SK-N-SH (cell line): ENCODE data around the gene NTMT1. TPM values are rescaled to one million over a fixed set of nuclear protein-coding genes. Genes with fewer than 3 reads are reported as not detected.

ENCODE experiments used
- CTCF ChIA-PET: fragments of 300-600, 350-600 bp; formaldehyde crosslinking; extraction: SDS; loops from one replicate; lab custom pipeline; 2021; lab: Yijun Ruan, JAX
- POLR2A ChIA-PET: fragments of 350-600 bp; sonication (Branson Sonifier 250); formaldehyde crosslinking; extraction: SDS; loops from one replicate; lab custom pipeline; 2020; ENCODE audit warnings: antibody characterized with exemption, inconsistent platforms; lab: Yijun Ruan, JAX
- DNase-seq: peaks from one replicate; pipeline ENCODE4 v3.0.0; 2012
- H2AFZ ChIP-seq: fragments of 200-600 bp; sonication (generic); 2 replicates; pipeline ENCODE4 v1.8.1; 2016; ENCODE audit warnings: antibody characterized with exemption, mild to moderate bottlenecking, low read depth
- H3F3A ChIP-seq: fragments of 200-600 bp; sonication (generic); replicated peaks from 2 replicates; pipeline ENCODE3; 2016; ENCODE audit warnings: antibody characterized with exemption, mild to moderate bottlenecking; ENCODE audit not compliant: insufficient read depth
- H3K27ac ChIP-seq, 2 experiments: fragments of 200-500 bp in 1 of 2; fragments of 200-600 bp in 1 of 2; sonication (Bioruptor generic) in 1 of 2; sonication (generic), shearing (Covaris generic) in 1 of 2; 2 replicates each; pipeline versions ENCODE4 v1.5.1 to v1.6.1; 2014 to 2016; ENCODE audit warnings: low read depth in 2 of 2, inconsistent platforms in 1 of 2, low read length in 1 of 2, mild to moderate bottlenecking in 1 of 2, mixed read lengths in 1 of 2
- H3K27me3 ChIP-seq: fragments of 200-600 bp; sonication (generic), shearing (Covaris generic); 2 replicates; pipeline ENCODE4 v1.6.1; 2016; ENCODE audit warnings: mixed run types; ENCODE audit not compliant: insufficient read depth
- H3K36me3 ChIP-seq, 2 experiments: fragments of 200-500 bp in 1 of 2; fragments of 200-600 bp in 1 of 2; sonication (Bioruptor generic) in 1 of 2; sonication (generic) in 1 of 2; replicated peaks in 1 of 2; 2 replicates each; pipeline versions ENCODE3 to v1.5.1; 2014 to 2016; ENCODE audit warnings: low read length in 1 of 2, mild to moderate bottlenecking in 1 of 2; ENCODE audit not compliant: insufficient read depth in 2 of 2, control insufficient read depth in 1 of 2
- H3K4me1 ChIP-seq, 2 experiments: fragments of 200-500 bp in 1 of 2; fragments of 200-600 bp in 1 of 2; sonication (Bioruptor generic) in 1 of 2; sonication (generic), shearing (Covaris generic) in 1 of 2; 2 replicates each; pipeline versions ENCODE4 v1.5.1 to v1.6.1; 2014 to 2016; ENCODE audit warnings: low read depth in 1 of 2, low read length in 1 of 2, mixed run types in 1 of 2; ENCODE audit not compliant: insufficient read depth in 2 of 2, control insufficient read depth in 1 of 2
- H3K4me2 ChIP-seq: fragments of 200-600 bp; sonication (generic), shearing (Covaris generic); 2 replicates; pipeline ENCODE4 v1.6.1; 2017; ENCODE audit warnings: mixed run types
- H3K4me3 ChIP-seq, 2 experiments: fragments of 200-500 bp in 1 of 2; fragments of 200-600 bp in 1 of 2; sonication (Bioruptor generic) in 1 of 2; sonication (generic), shearing (Covaris generic) in 1 of 2; 2 replicates each; pipeline versions ENCODE4 v1.5.1 to v1.8.1; 2014 to 2016; ENCODE audit warnings: low read depth in 2 of 2, inconsistent platforms in 1 of 2, low read length in 1 of 2, mild to moderate bottlenecking in 1 of 2, mixed read lengths in 1 of 2, moderate library complexity in 1 of 2
- H3K79me2 ChIP-seq: fragments of 200-600 bp; sonication (generic); 2 replicates; pipeline ENCODE4 v1.8.1; 2017; ENCODE audit warnings: mild to moderate bottlenecking; ENCODE audit not compliant: insufficient read depth
- H3K9ac ChIP-seq: fragments of 200-600 bp; sonication (generic); 2 replicates; pipeline ENCODE4 v1.6.1; 2017; ENCODE audit warnings: mixed run types
- H3K9me2 ChIP-seq: fragments of 200-600 bp; sonication (generic); 2 replicates; pipeline ENCODE4 v1.6.1; 2017; ENCODE audit warnings: mixed run types
- H3K9me3 ChIP-seq: fragments of 200-600 bp; sonication (generic); 2 replicates; pipeline ENCODE4 v1.6.1; 2017; ENCODE audit warnings: mixed run types, mild to moderate bottlenecking, moderate library complexity
- H4K20me1 ChIP-seq: fragments of 200-600 bp; sonication (generic); 2 replicates; pipeline ENCODE4 v1.6.1; 2017; ENCODE audit warnings: mild to moderate bottlenecking, mixed run types; ENCODE audit not compliant: insufficient read depth
- CTCF ChIP-seq: fragments of 200-600 bp; sonication (generic); IDR thresholded peaks from 2 replicates; pipeline ENCODE4 v1.6.1; 2017; ENCODE audit warnings: antibody characterized with exemption, mild to moderate bottlenecking, moderate library complexity
- ELF1 ChIP-seq: IDR thresholded peaks from 2 replicates; pipeline ENCODE4 v1.4.0; 2012
- EP300 ChIP-seq, 2 experiments: IDR thresholded peaks; 2 replicates each; pipeline versions ENCODE4 v1.4.0 to v1.6.1; 2012; ENCODE audit warnings: borderline replicate concordance in 1 of 2, low read depth in 1 of 2, low read length in 1 of 2
- FOXJ3 ChIP-seq: sonication (generic); formaldehyde crosslinking; IDR thresholded peaks from 2 replicates; pipeline ENCODE4 v1.5.1; 2020; ENCODE audit warnings: mild to moderate bottlenecking, missing genetic modification reagents
- FOXM1 ChIP-seq: IDR thresholded peaks from 2 replicates; pipeline ENCODE4 v1.4.0; 2012; ENCODE audit warnings: low read depth, mild to moderate bottlenecking
- GATA2 ChIP-seq: sonication (generic); formaldehyde crosslinking; IDR thresholded peaks from 2 replicates; pipeline ENCODE4 v1.5.0; 2020; ENCODE audit warnings: mild to moderate bottlenecking, missing genetic modification reagents
- IRF3 ChIP-seq: fragments of 150-350 bp; IDR thresholded peaks from 2 replicates; pipeline ENCODE4 v1.6.1; 2016; ENCODE audit warnings: mild to moderate bottlenecking, low read depth, low read length
- JUND ChIP-seq: IDR thresholded peaks from 2 replicates; pipeline ENCODE4 v1.4.0; 2012
- PBX3 ChIP-seq: IDR thresholded peaks from 2 replicates; pipeline ENCODE4; 2012
- POLR2AphosphoS5 ChIP-seq: IDR thresholded peaks from 2 replicates; pipeline ENCODE4 v1.6.1; 2012; ENCODE audit warnings: low read depth, low read length
- USF2 ChIP-seq: fragments of 150-350 bp; IDR thresholded peaks from 2 replicates; pipeline ENCODE4 v1.6.1; 2017; ENCODE audit warnings: antibody characterized with exemption, low read length, low read depth, borderline replicate concordance
- WGBS: methylation state at CpG from one replicate; pipeline ENCODE4 v1.1.6; 2017; ENCODE audit warnings: low lambda C conversion rate; 5-methylcytosine and 5-hydroxymethylcytosine counted together
- polyA plus RNA-seq, 3 experiments: library from polyadenylated mRNA; depleted of rRNA; stranded (reverse); fragments of >200 nt; gene quantifications; 2 replicates each; pipeline ENCODE4 v1.2.3, GENCODE V29; 2012

The NTMT1 gene
- polyA plus RNA-seq, 1 of the 3 experiments (the other 2 are of a cell fraction), result 78.3 TPM

- Histone ChIP-seq H3K9me2 (no peaks in the 10 kb centered on the region), H4K20me1 (no peaks in the 10 kb centered on the region), H3K9me3 (no peaks in the 10 kb centered on the region), H3K9ac (no peak overlapping the region), H3K79me2 (no peaks in the 10 kb centered on the region), H3K4me3 (no peak overlapping the region), H3K27ac (no peak overlapping the region), H3K36me3 (no peaks in the 10 kb centered on the region), H3F3A (peaks cover 6% of the 10 kb centered on the region), H3K27me3 (no peaks in the 10 kb centered on the region), H3K4me2 (no peak overlapping the region), H3K4me1 (peaks cover 3 to 23% of the 10 kb centered on the region in 2 experiments; a peak in 2 of 4 replicates), H2AFZ (no peak overlapping the region)
- no peak for DNase-seq
- ChIA-PET CTCF (interaction anchor here (1.5 to 15.6 kb wide), 5 partner anchors 108 to 473 kb away, joined by 3 to 235 read pairs (median 13); partner anchors contain the start of gene IER5L), POLR2A (interaction anchor here (0.6 to 1.7 kb wide), 2 partner anchors 180 to 427 kb away, joined by 4 read pairs; partner anchors contain the start of gene IER5L)
- 82% methylated on average over 8 of the region's 8 CpGs for WGBS
- no peak for TF ChIP-seq CTCF
- no peak for TF ChIP-seq PBX3
- no peak for TF ChIP-seq IRF3
- TF ChIP-seq JUND, result no peak
These were observed 21.2 kb upstream of the NTMT1 start for GRCh38 chr9:129604766-129605163.

GRCh38 chr9:129606161-129607026 is 19.6 kb upstream of the NTMT1 start:
- no peaks in the 10 kb centered on the region for H3K36me3 ChIP-seq
- H3K27ac ChIP-seq, result no peak overlapping the region

More at GRCh38 chr9:129606161-129607026, 19.6 kb upstream of the NTMT1 start:
- DNase-seq, result no peak
- no peaks in the 10 kb centered on the region for H3K9me2 ChIP-seq
- CTCF ChIA-PET, result interaction anchor here (0.9 to 15.6 kb wide), 7 partner anchors 8 to 475 kb away, joined by 3 to 235 read pairs (median 6); partner anchors contain the start of gene IER5L
- no peak overlapping the region for H2AFZ ChIP-seq
- no peaks in the 10 kb centered on the region for H3K79me2 ChIP-seq
- POLR2A ChIA-PET, result interaction anchor here (0.5 to 1.9 kb wide), 5 partner anchors 36 to 480 kb away, joined by 3 to 6 read pairs (median 4); no protein-coding TSS in a partner anchor
- peaks cover 6% of the 10 kb centered on the region for H3F3A ChIP-seq
- no peaks in the 10 kb centered on the region for H3K27me3 ChIP-seq
- H3K9ac ChIP-seq, result no peak overlapping the region
- H3K4me3 ChIP-seq, result no peak overlapping the region
- H3K4me2 ChIP-seq, result no peak overlapping the region
- WGBS, result 92% methylated on average over 14 of the region's 15 CpGs
- no peak for TF ChIP-seq ELF1
- no peak for TF ChIP-seq EP300 (IDR thresholded peaks at IDR 0.05; ENCODE audit: borderline replicate concordance in 1 of 2, low read depth in 1 of 2, low read length in 1 of 2)
- no peak for TF ChIP-seq JUND
- no peak for TF ChIP-seq FOXM1
- TF ChIP-seq POLR2AphosphoS5, result no peak
- no peak for TF ChIP-seq FOXJ3 (CRISPR knock-in tag)
- TF ChIP-seq GATA2 (CRISPR knock-in tag), result no peak
- no peak for TF ChIP-seq PBX3
- no peak for TF ChIP-seq USF2
- H4K20me1 ChIP-seq, result no peaks in the 10 kb centered on the region
- H3K4me1 ChIP-seq, result peaks cover 4 to 29% of the 10 kb centered on the region in 2 experiments; a peak in 2 of 4 replicates
- no peaks in the 10 kb centered on the region for H3K9me3 ChIP-seq
